ENCODE results near the gene PLXNA4. TPM values are rescaled to one million over a fixed set of nuclear protein-coding genes. Genes with fewer than 3 reads are reported as not detected.

Gene PLXNA4
- total RNA-seq, 1 experiment from 2014 or later = 1.0 TPM

GRCh38 chr7:132565441-132565840 lies 10.8 kb downstream of the PLXNA4 start:
- H3F3A ChIP-seq (ENCODE audit: insufficient read depth, low read depth) = no peaks in the 10 kb centered on the region
- DNase-seq = no peak
- intact Hi-C loops (cut with micrococcal nuclease; ENCODE audit: unreplicated experiment) = no loop called here
- POLR2A ChIA-PET (ENCODE audit: unreplicated experiment) = no interaction called here
- no peaks in the 10 kb centered on the region for H3K4me1 ChIP-seq (replicated peaks; ENCODE audit: insufficient read depth)
- no TSS peak for BruUV-seq (replicated peaks)
- CTCF ChIA-PET = no interaction called here
- H3K4me3 ChIP-seq = no peak overlapping the region
- H3K79me2 ChIP-seq (ENCODE audit: low read depth) = no peaks in the 10 kb centered on the region
- H3K36me3 ChIP-seq (ENCODE audit: low read depth) = no peaks in the 10 kb centered on the region
- no peak overlapping the region for H2AFZ ChIP-seq
- no peaks in the 10 kb centered on the region for H4K20me1 ChIP-seq (ENCODE audit: insufficient read depth)
- no peak for TF ChIP-seq CTCF (conservative IDR thresholded peaks at IDR 0.05)
- TF ChIP-seq EZH2 (IDR thresholded peaks at IDR 0.05; ENCODE audit: low read depth) = no peak
- H3K4me2 ChIP-seq = no peak overlapping the region
- H3K27ac ChIP-seq = no peak overlapping the region
- H3K27me3 ChIP-seq (ENCODE audit: insufficient read depth, low read depth) = peaks cover 68% of the 10 kb centered on the region
- no peaks in the 10 kb centered on the region for H3K9me2 ChIP-seq (ENCODE audit: insufficient read depth)
- no peaks in the 10 kb centered on the region for H3K9me3 ChIP-seq (ENCODE audit: insufficient read depth, low read depth)

GRCh38 chr7:132564849-132565248 lies 11.4 kb downstream of the PLXNA4 start:
- no peak for TF ChIP-seq EZH2 (IDR thresholded peaks at IDR 0.05; ENCODE audit: low read depth)
- no peak for TF ChIP-seq CTCF (conservative IDR thresholded peaks at IDR 0.05)
- H3K9me2 ChIP-seq (ENCODE audit: insufficient read depth) = no peaks in the 10 kb centered on the region
- BruUV-seq (replicated peaks) = no TSS peak
- H2AFZ ChIP-seq = no peak overlapping the region
- ChIA-PET CTCF (no interaction called here), POLR2A (ENCODE audit: unreplicated experiment) (no interaction called here)
- H3K36me3 ChIP-seq (ENCODE audit: low read depth) = no peaks in the 10 kb centered on the region
- H3K27ac ChIP-seq = no peak overlapping the region
- intact Hi-C loops (cut with micrococcal nuclease; ENCODE audit: unreplicated experiment) = no loop called here
- H3K4me1 ChIP-seq (replicated peaks; ENCODE audit: insufficient read depth) = no peaks in the 10 kb centered on the region
- H3K9me3 ChIP-seq (ENCODE audit: insufficient read depth, low read depth) = no peaks in the 10 kb centered on the region
- H4K20me1 ChIP-seq (ENCODE audit: insufficient read depth) = no peaks in the 10 kb centered on the region
- H3K4me2 ChIP-seq = no peak overlapping the region
- no peak for DNase-seq
- H3K4me3 ChIP-seq = no peak overlapping the region
- no peaks in the 10 kb centered on the region for H3F3A ChIP-seq (ENCODE audit: insufficient read depth, low read depth)
- no peaks in the 10 kb centered on the region for H3K79me2 ChIP-seq (ENCODE audit: low read depth)
- H3K27me3 ChIP-seq (ENCODE audit: insufficient read depth, low read depth) = peaks cover 68% of the 10 kb centered on the region

- H3K4me2 ChIP-seq = no peak overlapping the region
- CTCF ChIA-PET = no interaction called here
- DNase-seq = no peak
- no peak for TF ChIP-seq EZH2 (IDR thresholded peaks at IDR 0.05; ENCODE audit: low read depth)
- no peak for TF ChIP-seq CTCF (conservative IDR thresholded peaks at IDR 0.05)
- H4K20me1 ChIP-seq (ENCODE audit: insufficient read depth) = no peaks in the 10 kb centered on the region
- H3K27me3 ChIP-seq (ENCODE audit: insufficient read depth, low read depth) = peaks cover 68% of the 10 kb centered on the region
- no peaks in the 10 kb centered on the region for H3K9me2 ChIP-seq (ENCODE audit: insufficient read depth)
- H3K36me3 ChIP-seq (ENCODE audit: low read depth) = no peaks in the 10 kb centered on the region
- H3K4me3 ChIP-seq = no peak overlapping the region
- no TSS peak for BruUV-seq (replicated peaks)
- intact Hi-C loops (cut with micrococcal nuclease; ENCODE audit: unreplicated experiment) = no loop called here
- H3F3A ChIP-seq (ENCODE audit: insufficient read depth, low read depth) = no peaks in the 10 kb centered on the region
- no peaks in the 10 kb centered on the region for H3K9me3 ChIP-seq (ENCODE audit: insufficient read depth, low read depth)
- POLR2A ChIA-PET (ENCODE audit: unreplicated experiment) = no interaction called here
- no peak overlapping the region for H3K27ac ChIP-seq
- H3K4me1 ChIP-seq (replicated peaks; ENCODE audit: insufficient read depth) = no peaks in the 10 kb centered on the region
- no peaks in the 10 kb centered on the region for H3K79me2 ChIP-seq (ENCODE audit: low read depth)
- no peak overlapping the region for H2AFZ ChIP-seq
Measured at GRCh38 chr7:132564090-132564489, 12.2 kb downstream of the PLXNA4 start.

Measured in PC-9 (cell line).